GM21360 (cell line): ENCODE data around the gene KCNAB1.
"Not testable (repeated sequence)": the region's sequence is repeated elsewhere in the genome, so short reads cannot be mapped to it uniquely, and the experiment has no call there.

Experiments
- ATAC-seq: cut with Tn5 transposase; IDR thresholded peaks from one replicate; pipeline ENCODE4 v1.9.1; 2021; ENCODE audit warnings: mild to moderate bottlenecking, moderate library complexity; ENCODE audit not compliant: unreplicated experiment

The KCNAB1 gene

GRCh38 chr3:156135921-156136638 is 15.7 kb downstream of the KCNAB1 start:
- no peak for ATAC-seq

GRCh38 chr3:156137397-156137796 is 17.0 kb downstream of the KCNAB1 start:
- ATAC-seq, result not testable (repeated sequence)

- no peak for ATAC-seq
Observed at GRCh38 chr3:156140001-156140595, 19.7 kb downstream of the KCNAB1 start.

- no peak for ATAC-seq
Observed at GRCh38 chr3:156142702-156143101, 22.3 kb downstream of the KCNAB1 start.

- no peak for ATAC-seq
Observed at GRCh38 chr3:156143136-156143535, 22.8 kb downstream of the KCNAB1 start.

GRCh38 chr3:156144060-156144459 is 23.7 kb downstream of the KCNAB1 start:
- no peak for ATAC-seq

GRCh38 chr3:156145866-156146265 is 25.5 kb downstream of the KCNAB1 start:
- ATAC-seq, result no peak

GRCh38 chr3:156148345-156148945 is 28.1 kb downstream of the KCNAB1 start:
- ATAC-seq, result no peak

GRCh38 chr3:156148946-156149381 is 28.6 kb downstream of the KCNAB1 start:
- no peak for ATAC-seq

GRCh38 chr3:156149876-156150275 is 29.5 kb downstream of the KCNAB1 start:
- ATAC-seq, result no peak

GRCh38 chr3:156150434-156151066 is 30.2 kb downstream of the KCNAB1 start:
- ATAC-seq, result peak; percentile 54

- no peak for ATAC-seq
Observed at GRCh38 chr3:156151824-156152428, 31.5 kb downstream of the KCNAB1 start.

- ATAC-seq, result no peak
Observed at GRCh38 chr3:156158656-156159295, 38.4 kb downstream of the KCNAB1 start.

GRCh38 chr3:156160647-156161046 is 40.3 kb downstream of the KCNAB1 start:
- peak; percentile 62 for ATAC-seq

GRCh38 chr3:156161172-156161571 is 40.8 kb downstream of the KCNAB1 start:
- no peak for ATAC-seq

GRCh38 chr3:156163848-156164247 is 43.5 kb downstream of the KCNAB1 start:
- ATAC-seq, result no peak

GRCh38 chr3:156166808-156167207 is 46.4 kb downstream of the KCNAB1 start:
- ATAC-seq, result no peak

- no peak for ATAC-seq
Observed at GRCh38 chr3:156170571-156170970, 50.2 kb downstream of the KCNAB1 start.

- ATAC-seq, result no peak
Observed at GRCh38 chr3:156171281-156172267, 51.2 kb downstream of the KCNAB1 start.

- ATAC-seq, result no peak
Observed at GRCh38 chr3:156172536-156172935, 52.2 kb downstream of the KCNAB1 start.
